ENCODE data around the gene SMYD3. TPM values are rescaled to one million over a fixed set of nuclear protein-coding genes. Genes with fewer than 3 reads are reported as not detected.

SMYD3 gene
- total RNA-seq, 6 experiments from 2014 or later: 6.3 to 10.0 (median 6.6) TPM

- H3K27ac ChIP-seq: no peak overlapping the region
- WGBS (ENCODE audit: insufficient coverage, low coverage, low lambda C conversion rate, missing lambda C conversion rate): 88% methylated on average over 2 of the region's 2 CpGs
- no peaks in the 10 kb centered on the region for H3K36me3 ChIP-seq
- H3K27me3 ChIP-seq: no peaks in the 10 kb centered on the region
- no peaks in the 10 kb centered on the region for H3K4me1 ChIP-seq
- no peak for TF ChIP-seq CTCF (IDR thresholded peaks at IDR 0.05)
- TF ChIP-seq POLR2A (IDR thresholded peaks at IDR 0.05): no peak
- DNase-seq: no peak
- peaks cover 0 to 8% (median 0%) of the 10 kb centered on the region in 4 donors for H3K9me3 ChIP-seq
- H3K4me3 ChIP-seq: no peak overlapping the region
- intact Hi-C loops (cut with DNase I): no loop called here
- ATAC-seq: no peak
Observed at GRCh38 chr1:246254854-246255253, 252.2 kb downstream of the SMYD3 start.

- ATAC-seq: no peak
- TF ChIP-seq POLR2A (IDR thresholded peaks at IDR 0.05) (no peak), CTCF (IDR thresholded peaks at IDR 0.05) (no peak)
- whole genome bisulfite sequencing (ENCODE audit: insufficient coverage, low coverage, low lambda C conversion rate, missing lambda C conversion rate): 89% methylated on average over 1 of the region's 1 CpG
- Histone ChIP-seq H3K9me3 (no peaks in the 10 kb centered on the region), H3K4me3 (no peak overlapping the region), H3K27me3 (no peaks in the 10 kb centered on the region), H3K4me1 (no peaks in the 10 kb centered on the region), H3K36me3 (no peaks in the 10 kb centered on the region), H3K27ac (no peak overlapping the region)
- intact Hi-C loops (cut with DNase I): no loop called here
- no peak for DNase-seq
Observed at GRCh38 chr1:246246430-246246829, 260.6 kb downstream of the SMYD3 start.

- 67% methylated on average over 1 of the region's 1 CpG for WGBS (ENCODE audit: insufficient coverage, low coverage, low lambda C conversion rate, missing lambda C conversion rate)
- Histone ChIP-seq H3K4me3 (no peak overlapping the region), H3K27ac (no peak overlapping the region), H3K9me3 (no peaks in the 10 kb centered on the region), H3K27me3 (no peaks in the 10 kb centered on the region), H3K4me1 (no peaks in the 10 kb centered on the region), H3K36me3 (no peaks in the 10 kb centered on the region)
- DNase-seq (no peak), ATAC-seq (no peak)
- no peak for TF ChIP-seq CTCF (IDR thresholded peaks at IDR 0.05)
- TF ChIP-seq POLR2A (IDR thresholded peaks at IDR 0.05): no peak
- intact Hi-C loops (cut with DNase I): no loop called here
Observed at GRCh38 chr1:246245541-246245940, 261.5 kb downstream of the SMYD3 start.

- TF ChIP-seq CTCF (IDR thresholded peaks at IDR 0.05) (no peak), POLR2A (IDR thresholded peaks at IDR 0.05) (no peak)
- intact Hi-C loops (cut with DNase I): no loop called here
- WGBS (ENCODE audit: insufficient coverage, low coverage, low lambda C conversion rate, missing lambda C conversion rate): 86% methylated on average over 3 of the region's 3 CpGs
Observed at GRCh38 chr1:246232126-246232525, 275.0 kb downstream of the SMYD3 start.

DNA sequence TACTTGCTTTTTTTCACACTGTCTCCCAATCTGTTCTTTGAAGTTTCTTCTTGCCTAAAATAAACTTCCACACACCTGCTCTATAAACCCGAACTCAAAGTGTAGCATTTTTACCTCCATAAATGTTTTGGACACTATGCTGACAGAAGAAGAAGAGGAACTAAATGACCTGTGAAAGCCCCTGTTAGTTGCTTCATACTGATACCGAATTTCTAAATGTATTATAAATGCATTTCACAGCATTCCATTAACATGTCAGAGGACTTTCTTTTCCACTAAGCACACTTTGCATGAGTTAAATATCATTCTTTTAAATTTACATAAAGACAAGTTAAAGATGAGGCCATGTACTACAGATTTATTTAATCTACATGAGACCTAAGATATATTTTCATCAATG, 281.0 kb downstream of the SMYD3 start:
- no peaks in the 10 kb centered on the region for H3K27me3 ChIP-seq
- TF ChIP-seq CTCF (IDR thresholded peaks at IDR 0.05) (no peak), POLR2A (IDR thresholded peaks at IDR 0.05) (no peak)
- H3K27ac ChIP-seq: no peak overlapping the region
- H3K4me1 ChIP-seq: no peaks in the 10 kb centered on the region
- peaks cover 0 to 2% (median 0%) of the 10 kb centered on the region in 4 donors for H3K9me3 ChIP-seq
- intact Hi-C loops (cut with DNase I): no loop called here
- H3K4me3 ChIP-seq: no peak overlapping the region
- WGBS (ENCODE audit: insufficient coverage, low coverage, low lambda C conversion rate, missing lambda C conversion rate): 37% methylated on average over 2 of the region's 2 CpGs
- H3K36me3 ChIP-seq: no peaks in the 10 kb centered on the region
- ATAC-seq (no peak), DNase-seq (no peak)

More at GRCh38 chr1:246232126-246232525, 275.0 kb downstream of the SMYD3 start:
- Histone ChIP-seq H3K27ac (no peak overlapping the region), H3K4me3 (no peak overlapping the region), H3K9me3 (no peaks in the 10 kb centered on the region), H3K36me3 (no peaks in the 10 kb centered on the region), H3K27me3 (no peaks in the 10 kb centered on the region), H3K4me1 (no peaks in the 10 kb centered on the region)
- ATAC-seq (no peak), DNase-seq (no peak)
